HG03457 (cell line): Measurements from ENCODE around the gene CCDC188.

ENCODE experiments used
- ATAC-seq: cut with Tn5 transposase; IDR thresholded peaks from one replicate; pipeline ENCODE4 v1.9.1; 2021; ENCODE audit warnings: moderate number of reproducible peaks; ENCODE audit not compliant: unreplicated experiment

CCDC188 gene

GRCh38 chr22:20108757-20109230 is 42.1 kb downstream of the CCDC188 start:
- no peak for ATAC-seq

GRCh38 chr22:20107951-20108756 is 42.7 kb downstream of the CCDC188 start:
- ATAC-seq, result no peak

DNA sequence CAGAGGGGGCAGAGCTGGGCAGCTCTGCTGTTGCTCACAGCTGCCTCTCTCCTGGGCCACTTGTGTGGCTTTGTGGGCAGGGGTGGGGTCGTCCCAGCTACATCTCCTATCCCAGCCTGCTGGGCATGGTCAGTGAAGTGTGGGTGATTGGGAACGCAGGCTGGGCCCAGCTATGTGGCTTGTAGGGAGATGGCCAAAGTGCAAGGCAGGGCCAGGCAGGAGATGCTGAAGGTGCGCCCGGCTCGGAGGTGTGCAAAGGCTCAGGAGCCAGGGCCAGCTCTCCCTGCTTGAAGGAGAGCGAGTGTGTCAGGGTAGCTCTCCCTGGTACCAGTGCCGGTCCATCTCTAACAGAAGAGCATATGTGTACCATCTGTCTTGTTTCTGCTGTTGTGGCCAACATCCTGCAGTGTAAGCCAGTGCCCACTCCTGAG is 43.4 kb downstream of the CCDC188 start:
- ATAC-seq, result no peak

DNA sequence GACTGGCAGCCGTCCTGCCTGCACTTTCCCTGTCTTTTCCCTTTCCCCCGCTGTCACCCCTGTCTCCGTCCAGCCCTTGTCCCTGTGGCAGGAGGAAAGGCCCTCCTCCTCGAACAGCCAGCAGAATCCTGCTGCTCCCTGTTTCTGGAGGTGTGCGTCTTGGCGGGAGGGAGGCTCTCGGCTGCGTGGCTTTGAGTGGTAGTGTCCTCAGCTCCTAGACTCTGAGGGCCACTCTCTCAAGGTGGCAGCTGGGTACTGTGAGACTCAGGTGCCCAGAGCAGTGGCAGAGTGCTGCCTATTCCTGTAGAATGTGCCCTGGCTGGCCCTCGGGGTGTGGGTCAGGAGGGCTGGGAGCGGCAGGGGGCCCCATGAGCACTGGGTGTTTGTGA is 44.0 kb downstream of the CCDC188 start:
- no peak for ATAC-seq

GRCh38 chr22:20106205-20106848 is 44.5 kb downstream of the CCDC188 start:
- no peak for ATAC-seq

DNA sequence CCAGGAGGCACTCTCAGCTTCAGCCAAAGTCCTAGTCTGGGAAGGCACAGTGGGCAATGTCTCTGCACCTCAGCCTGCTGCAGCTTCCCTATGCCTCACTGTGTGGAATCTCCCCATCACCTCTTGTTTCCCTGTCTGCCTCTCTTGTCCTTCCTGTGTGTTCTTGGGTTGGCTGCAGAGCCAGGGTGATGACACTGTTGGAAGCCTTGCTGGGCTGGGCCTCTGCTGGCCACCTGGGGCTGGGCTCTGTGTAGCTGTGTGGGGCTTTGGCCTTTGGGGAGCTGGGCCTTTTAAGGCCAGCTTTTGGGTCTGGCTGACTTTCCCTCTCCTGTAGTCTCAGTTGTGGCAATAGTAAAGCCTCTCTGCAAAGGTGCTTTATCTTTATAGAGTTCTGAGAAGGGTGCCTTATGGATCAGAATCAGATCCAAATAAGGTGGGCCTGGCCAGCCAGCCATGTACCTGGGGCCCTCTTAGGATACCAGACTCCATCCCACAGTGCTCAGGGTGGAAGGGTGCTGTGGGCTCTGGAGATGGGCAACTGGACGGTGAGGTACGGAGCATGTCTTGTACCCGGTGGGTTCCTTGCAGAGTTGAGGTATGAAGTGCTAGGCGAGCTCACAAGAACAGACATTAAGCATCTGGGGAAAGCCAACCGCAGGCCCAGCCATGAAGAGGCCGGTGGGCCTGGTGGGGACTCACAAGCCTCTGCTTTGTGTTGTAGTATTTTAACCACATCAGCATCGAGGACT is 45.2 kb downstream of the CCDC188 start:
- no peak for ATAC-seq

DNA sequence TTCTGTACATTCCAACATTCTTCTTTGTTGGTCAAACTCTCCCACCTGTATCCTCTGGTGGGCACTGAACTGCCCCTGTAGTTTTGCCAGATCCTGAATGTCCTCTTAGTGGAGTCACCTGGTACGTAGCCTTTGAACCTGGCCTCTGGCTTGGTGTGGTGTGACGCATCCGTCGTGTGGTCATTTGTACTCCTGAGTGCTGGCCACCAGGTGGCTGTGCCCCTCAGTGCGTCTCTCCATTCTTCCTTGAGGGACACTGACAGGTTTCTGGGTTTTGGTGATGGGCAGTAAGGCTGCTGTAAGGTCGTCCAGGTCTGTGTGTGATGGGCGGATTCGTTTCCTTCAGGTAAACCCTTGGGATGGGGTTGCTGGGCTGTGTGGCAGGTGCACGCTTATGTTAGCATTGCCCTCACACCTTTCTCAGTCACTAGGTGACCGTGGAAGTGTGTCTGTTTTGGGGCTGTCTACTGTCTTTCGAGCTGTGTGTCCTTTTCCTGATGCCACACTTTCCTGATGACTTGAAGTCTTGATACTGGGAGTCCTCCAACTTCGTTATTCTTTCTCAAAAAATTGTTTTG is 48.6 kb downstream of the CCDC188 start:
- ATAC-seq, result no peak

DNA sequence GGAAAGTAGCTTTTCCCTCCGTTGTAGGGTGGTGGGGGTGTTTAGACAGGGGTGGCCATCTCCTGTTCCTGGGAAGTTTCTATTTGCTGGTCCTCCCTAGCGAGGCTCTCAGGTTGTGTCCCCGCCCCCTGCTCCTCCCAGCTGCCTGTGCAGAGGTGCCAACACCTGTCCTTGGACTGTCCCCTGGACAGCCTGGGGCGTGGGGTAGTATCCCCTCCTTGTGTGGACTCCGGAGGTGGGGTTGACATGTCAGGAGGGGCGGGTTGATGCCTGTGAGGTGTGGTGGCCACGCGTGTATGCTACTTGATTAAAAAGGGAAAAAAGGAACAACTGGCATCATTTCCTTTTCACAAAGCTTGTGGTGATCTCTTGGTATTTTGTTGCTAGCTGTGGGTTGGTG is 49.2 kb downstream of the CCDC188 start:
- ATAC-seq, result no peak

DNA sequence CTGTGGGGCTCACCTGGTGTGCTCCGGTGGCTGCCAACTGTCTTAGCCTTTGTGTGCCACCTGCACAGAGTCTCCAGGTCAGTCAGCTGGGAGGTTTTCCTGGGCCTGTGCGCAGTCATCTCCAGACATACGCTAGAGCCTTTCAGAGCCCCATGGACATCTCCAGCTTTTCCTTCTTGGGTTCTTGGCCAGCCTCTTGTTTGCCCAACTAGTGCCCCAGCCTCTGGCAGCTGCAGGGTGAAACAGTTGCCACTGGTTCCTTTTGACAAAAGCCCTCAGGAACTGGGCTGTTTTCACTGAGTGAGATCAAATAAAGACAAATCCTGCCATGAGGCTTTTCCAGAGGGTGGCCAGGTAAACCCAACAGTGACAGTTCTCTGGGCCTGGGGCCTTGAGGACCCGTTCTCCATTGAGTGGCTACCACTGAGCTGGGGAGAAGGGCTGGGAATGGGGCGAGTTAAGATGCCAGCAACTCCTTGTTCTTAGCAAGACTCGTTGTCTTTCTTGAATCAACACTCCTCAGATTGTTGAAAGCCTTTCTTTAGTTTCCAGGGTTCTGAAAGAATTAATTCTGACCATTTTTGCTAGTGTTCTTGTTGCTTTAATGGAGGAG is 51.6 kb downstream of the CCDC188 start:
- no peak for ATAC-seq
